Ramos (cell line): ENCODE results near the gene SPECC1.
"Not testable (repeated sequence)": the region's sequence is repeated elsewhere in the genome, so short reads cannot be mapped to it uniquely, and the experiment has no call there.

Source experiments
- in situ Hi-C: fragments of 300-500 bp; cut with MboI; formaldehyde crosslinking; loops from one replicate; pipeline ENCODE4 v1.14.3; 2022; ENCODE audit warnings: low sequenced_read_pairs; ENCODE audit not compliant: unreplicated experiment

Gene SPECC1

GRCh38 chr17:20009302-20010098 lies at the start of gene SPECC1:
Gene SPECC1 (plus strand): TSS chr17:20009359. CDS start chr17:20096652, 87,293 bp downstream.
- in situ Hi-C loops: no loop called here

GRCh38 chr17:19962954-19963353 lies 46.2 kb upstream of the SPECC1 start:
- in situ Hi-C loops: not testable (repeated sequence)

DNA sequence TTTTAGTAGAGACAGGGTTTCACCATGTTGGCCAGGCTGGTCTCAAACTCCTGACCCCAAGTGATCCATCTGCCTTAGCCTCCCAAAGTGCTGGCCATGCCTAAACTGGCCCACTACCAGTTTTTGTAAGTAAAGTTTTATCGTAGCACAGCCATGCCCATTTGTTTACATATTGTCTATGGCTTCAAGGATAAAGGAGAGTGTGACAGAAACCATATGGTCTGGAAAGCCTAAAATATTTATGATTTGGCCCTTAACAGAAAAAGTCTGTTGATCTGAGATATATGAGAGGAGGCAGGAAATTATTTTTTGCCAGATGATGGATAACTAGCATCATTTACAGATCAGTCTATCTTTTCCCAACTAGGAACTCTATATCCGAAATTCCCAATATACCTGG lies 36.0 kb upstream of the SPECC1 start:
- in situ Hi-C loops: no loop called here

- in situ Hi-C loops: loop anchor here (25.0 kb wide), 1 partner anchor 337 kb away; no protein-coding TSS in a partner anchor
These were observed 33.6 kb upstream of the SPECC1 start for GRCh38 chr17:19975601-19976000.

DNA sequence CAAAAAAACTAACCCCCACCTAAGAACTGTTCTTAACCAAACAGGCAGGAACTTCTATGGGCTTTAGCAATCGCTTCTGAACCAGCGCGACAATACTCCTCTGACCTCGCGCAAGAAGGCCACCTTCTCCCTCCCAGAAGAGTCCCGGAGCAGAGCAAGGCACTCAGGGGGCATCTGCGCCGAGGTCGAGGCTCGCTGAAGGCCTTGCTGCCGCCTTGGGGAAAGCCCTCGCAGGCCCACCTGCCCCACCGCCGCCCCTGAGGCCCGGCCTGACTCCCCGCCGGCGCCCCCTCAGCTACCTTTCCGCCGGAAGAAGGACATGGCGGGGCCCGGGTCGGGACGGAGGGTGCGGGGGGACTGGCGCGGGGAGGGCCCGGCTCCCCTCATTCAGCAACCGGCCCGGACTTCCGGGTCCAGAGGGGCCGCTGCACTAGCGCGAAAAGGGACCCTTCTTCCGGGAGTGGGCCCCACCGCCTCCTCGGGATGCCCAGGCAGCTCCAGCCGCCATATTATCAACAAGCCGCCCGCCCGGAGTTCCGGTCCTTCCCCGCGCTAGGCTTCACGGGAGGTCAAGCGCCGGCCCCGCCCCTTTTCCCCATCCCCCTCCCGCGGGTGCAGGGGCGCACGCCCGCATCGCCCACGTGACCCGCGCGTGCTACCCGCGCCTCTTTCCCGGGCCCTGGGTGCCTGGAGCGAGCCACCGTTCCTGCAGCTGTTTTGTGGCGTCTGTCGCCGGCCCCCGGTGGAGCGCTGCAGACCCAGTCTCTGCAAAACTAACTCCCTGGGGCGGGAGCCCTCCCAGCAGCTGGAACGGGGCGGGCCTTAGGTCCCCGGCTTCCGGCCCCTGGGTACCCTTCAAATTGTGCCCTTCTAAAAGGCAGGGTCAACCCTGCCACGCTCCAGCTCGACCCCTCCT lies 31.6 kb upstream of the SPECC1 start, which contains the start of gene AKAP10:
AKAP10 (minus strand) TSS at position 536 of the 916 bp plus-strand sequence; CDS start at position 387, 149 bp downstream.
- in situ Hi-C loops: loop anchor here (25.0 kb wide), 1 partner anchor 335 kb away; no protein-coding TSS in a partner anchor

- in situ Hi-C loops: loop anchor here (25.0 kb wide), 1 partner anchor 334 kb away; no protein-coding TSS in a partner anchor
These were observed 30.9 kb upstream of the SPECC1 start for GRCh38 chr17:19978209-19978802.

- in situ Hi-C loops: loop anchor here (25.0 kb wide), 1 partner anchor 333 kb away; no protein-coding TSS in a partner anchor
These were observed 30.4 kb upstream of the SPECC1 start for GRCh38 chr17:19978805-19979211.

- in situ Hi-C loops: loop anchor here (25.0 kb wide), 1 partner anchor 332 kb away; no protein-coding TSS in a partner anchor
These were observed 29.0 kb upstream of the SPECC1 start for GRCh38 chr17:19979917-19980770.

GRCh38 chr17:19986941-19987861 lies 22.0 kb upstream of the SPECC1 start:
- in situ Hi-C loops: loop anchor here (25.0 kb wide), 1 partner anchor 325 kb away; no protein-coding TSS in a partner anchor

GRCh38 chr17:19987897-19988296 lies 21.3 kb upstream of the SPECC1 start:
- in situ Hi-C loops: loop anchor here (25.0 kb wide), 1 partner anchor 324 kb away; no protein-coding TSS in a partner anchor

DNA sequence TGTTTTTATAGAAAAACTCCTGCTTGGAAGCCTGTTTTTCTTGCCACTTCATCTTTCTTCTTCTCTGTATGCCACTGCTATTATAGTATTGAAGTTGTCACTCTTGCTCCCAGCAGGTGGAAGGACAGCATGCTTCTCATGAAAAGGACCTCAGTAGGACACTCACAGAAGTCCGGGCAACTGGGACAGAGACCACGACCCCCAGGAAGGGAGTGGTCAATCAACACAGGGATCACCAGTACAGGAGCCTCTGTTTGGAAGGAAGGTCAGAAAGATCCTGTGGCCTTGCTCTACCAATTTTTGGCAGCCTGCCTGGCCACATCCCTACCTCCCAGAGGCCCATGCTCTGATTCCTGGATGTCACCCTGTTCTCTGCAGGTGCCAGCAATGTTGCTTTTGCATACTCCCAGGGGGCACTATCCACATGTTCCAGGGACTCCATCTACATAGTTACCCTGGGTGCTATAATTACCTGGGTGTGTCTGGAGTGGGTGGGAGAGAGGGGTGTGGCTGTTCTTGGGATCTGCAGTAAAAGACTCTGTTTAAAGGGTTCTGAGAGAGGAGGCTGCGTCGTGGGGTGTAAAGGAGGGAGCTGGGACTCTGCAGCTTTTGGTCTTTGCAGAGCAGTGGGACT lies 17.8 kb upstream of the SPECC1 start:
- in situ Hi-C loops: loop anchor here (10.0 to 25.0 kb wide), 2 partner anchors 113 to 321 kb away; no protein-coding TSS in a partner anchor

DNA sequence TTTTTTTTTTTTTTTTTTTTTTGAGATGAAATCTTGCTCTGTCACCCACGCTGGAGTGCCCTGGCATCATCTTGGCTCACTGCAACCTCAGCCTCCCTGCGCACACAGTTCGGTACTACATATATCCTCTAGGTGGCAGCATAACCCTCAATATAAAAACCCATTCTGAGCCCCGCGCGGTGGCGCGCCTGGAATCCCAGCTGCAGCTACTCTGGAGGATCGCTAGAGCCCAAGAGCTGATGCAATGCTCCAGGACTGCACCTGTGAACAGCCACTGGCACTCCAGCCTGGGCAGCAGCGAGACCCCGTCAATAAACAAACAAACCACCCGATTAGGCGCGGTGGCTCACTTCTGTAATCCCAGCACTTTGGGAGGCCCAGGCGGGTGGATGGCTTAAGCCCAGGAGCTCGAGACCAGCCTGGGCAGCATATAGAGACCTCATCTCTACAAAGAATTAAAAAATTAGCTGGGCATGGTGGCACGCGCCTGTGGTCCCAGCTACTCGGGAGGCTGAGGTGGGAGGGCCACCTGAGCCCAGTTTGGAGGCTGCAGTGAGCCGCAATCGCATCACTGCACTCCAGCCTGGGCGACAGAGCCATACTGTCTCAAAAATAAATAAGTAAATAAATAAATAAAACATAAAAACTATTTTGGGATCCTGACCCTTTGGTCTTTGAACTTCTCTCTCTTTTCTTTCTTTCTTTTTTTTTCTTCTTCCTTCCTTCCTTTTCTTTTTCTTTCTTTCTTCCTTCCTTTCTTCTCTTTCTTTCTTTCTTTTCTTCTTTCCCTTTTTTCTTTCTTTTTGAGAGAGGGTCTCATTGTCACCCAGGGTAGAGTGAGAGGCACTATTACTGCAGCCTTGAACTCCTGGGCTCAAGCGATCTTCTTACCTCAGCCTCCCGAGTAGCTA lies 16.1 kb upstream of the SPECC1 start:
- in situ Hi-C loops: loop anchor here (10.0 to 25.0 kb wide), 2 partner anchors 112 to 319 kb away; no protein-coding TSS in a partner anchor

GRCh38 chr17:19996086-19996485 lies 13.1 kb upstream of the SPECC1 start:
- in situ Hi-C loops: loop anchor here (10.0 to 25.0 kb wide), 2 partner anchors 109 to 316 kb away; no protein-coding TSS in a partner anchor

DNA sequence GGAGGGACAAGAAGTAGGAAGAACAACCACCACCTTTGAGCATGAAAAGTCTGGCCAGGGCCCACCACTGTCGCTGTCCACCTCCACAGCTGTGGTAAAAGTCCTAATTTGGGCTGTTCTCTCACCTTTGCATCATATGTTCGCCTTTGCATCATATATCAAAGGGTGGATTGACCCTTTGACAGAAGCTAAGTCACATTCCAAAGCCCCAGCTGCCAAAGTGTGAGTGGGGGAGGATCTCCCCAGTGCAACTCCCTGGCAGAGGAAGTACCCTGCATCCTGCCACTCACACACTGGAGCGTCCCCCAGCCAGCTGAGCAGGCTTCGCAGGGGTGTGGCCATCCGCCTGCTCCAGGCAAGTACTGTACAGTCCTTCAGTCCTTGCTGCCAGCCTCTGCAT lies 12.7 kb upstream of the SPECC1 start:
- in situ Hi-C loops: loop anchor here (10.0 to 25.0 kb wide), 2 partner anchors 108 to 316 kb away; no protein-coding TSS in a partner anchor

GRCh38 chr17:20008242-20009051 lies 712 bp upstream of the SPECC1 start:
- in situ Hi-C loops: no loop called here

- in situ Hi-C loops: no loop called here
These were observed 182 bp upstream of the SPECC1 start for GRCh38 chr17:20009052-20009301.
